H9 (cell line): ENCODE data around the gene CINP. TPM values are rescaled to one million over a fixed set of nuclear protein-coding genes. Genes with fewer than 3 reads are reported as not detected.

ENCODE experiments used
- DNase-seq: peaks from one replicate; pipeline ENCODE4 v3.0.0-alpha.2; 2017
- H2AFZ ChIP-seq: one replicate; pipeline ENCODE4 v1.6.1; 2013; ENCODE audit warnings: mild to moderate bottlenecking, low read length, control low read depth, moderate library complexity
- H2AK5ac ChIP-seq: 2 replicates; pipeline ENCODE4 v1.6.1; 2013; ENCODE audit warnings: low read length, control low read depth, mixed read lengths; ENCODE audit not compliant: insufficient read length
- H2BK120ac ChIP-seq: one replicate; pipeline ENCODE4 v1.6.1; 2013; ENCODE audit warnings: low read depth, mild to moderate bottlenecking, low read length, control low read depth, inconsistent platforms; ENCODE audit not compliant: poor library complexity, severe bottlenecking
- H2BK12ac ChIP-seq: 2 replicates; pipeline ENCODE4 v1.6.1; 2013; ENCODE audit warnings: low read length, control low read depth, mixed read lengths, low read depth; ENCODE audit not compliant: insufficient read length
- H2BK15ac ChIP-seq: 2 replicates; pipeline ENCODE4 v1.6.1; 2013; ENCODE audit warnings: low read depth, low read length, control low read depth
- H2BK20ac ChIP-seq: one replicate; pipeline ENCODE4 v1.6.1; 2013; ENCODE audit warnings: low read depth, mild to moderate bottlenecking, low read length, control low read depth, inconsistent platforms; ENCODE audit not compliant: poor library complexity, severe bottlenecking
- H2BK5ac ChIP-seq: 2 replicates; pipeline ENCODE4 v1.6.1; 2013; ENCODE audit warnings: low read length, control low read depth, mixed read lengths; ENCODE audit not compliant: insufficient read length
- H3K14ac ChIP-seq: 2 replicates; pipeline ENCODE4 v1.6.1; 2013; ENCODE audit warnings: low read length, control low read depth; ENCODE audit not compliant: insufficient read depth
- H3K18ac ChIP-seq: 2 replicates; pipeline ENCODE4 v1.6.1; 2013; ENCODE audit warnings: low read depth, mild to moderate bottlenecking, mixed read lengths, low read length, control low read depth; ENCODE audit not compliant: insufficient read length
- H3K23ac ChIP-seq: 2 replicates; pipeline ENCODE4 v1.6.1; 2013; ENCODE audit warnings: low read length, control low read depth, mixed read lengths, low read depth; ENCODE audit not compliant: insufficient read length
- H3K23me2 ChIP-seq: 2 replicates; pipeline ENCODE4 v1.6.1; 2013; ENCODE audit warnings: low read depth, mild to moderate bottlenecking, mixed read lengths, low read length, control low read depth; ENCODE audit not compliant: insufficient read length, poor library complexity, severe bottlenecking
- H3K27ac ChIP-seq: 2 replicates; pipeline ENCODE4 v1.5.1; 2013; ENCODE audit warnings: low read length, control low read depth, mixed read lengths, low read depth; ENCODE audit not compliant: insufficient read length
- H3K27me3 ChIP-seq: 2 replicates; pipeline ENCODE4 v1.6.1; 2013; ENCODE audit warnings: low read length, control low read depth, inconsistent platforms; ENCODE audit not compliant: insufficient read depth
- H3K4ac ChIP-seq: 2 replicates; pipeline ENCODE4 v1.6.1; 2013; ENCODE audit warnings: low read depth, mild to moderate bottlenecking, control low read depth, inconsistent platforms, low read length, moderate library complexity
- H3K4me1 ChIP-seq: 2 replicates; pipeline ENCODE4 v1.6.1; 2013; ENCODE audit warnings: low read length, control low read depth, inconsistent platforms; ENCODE audit not compliant: insufficient read depth
- H3K4me2 ChIP-seq: 2 replicates; pipeline ENCODE4 v1.6.1; 2013; ENCODE audit warnings: low read length, control low read depth, mixed read lengths; ENCODE audit not compliant: insufficient read length, insufficient read depth
- H3K56ac ChIP-seq: 2 replicates; pipeline ENCODE4 v1.6.1; 2013; ENCODE audit warnings: low read depth, mild to moderate bottlenecking, mixed read lengths, low read length, control low read depth; ENCODE audit not compliant: insufficient read length
- H3K79me1 ChIP-seq: 2 replicates; pipeline ENCODE4 v1.6.1; 2013; ENCODE audit warnings: low read depth, mild to moderate bottlenecking, moderate library complexity, low read length, control low read depth, inconsistent platforms; ENCODE audit not compliant: insufficient read depth, poor library complexity, severe bottlenecking
- H3K79me2 ChIP-seq: 2 replicates; pipeline ENCODE4 v1.6.1; 2013; ENCODE audit warnings: low read length, control low read depth, inconsistent platforms; ENCODE audit not compliant: insufficient read depth
- H3K9ac ChIP-seq: 2 replicates; pipeline ENCODE4 v1.6.1; 2013; ENCODE audit warnings: low read length, control low read depth, mixed read lengths; ENCODE audit not compliant: insufficient read length; ENCODE audit errors: extremely low read depth
- H3K9me3 ChIP-seq: one replicate; pipeline ENCODE4 v1.6.1; 2013; ENCODE audit warnings: low read depth, low read length, inconsistent platforms; ENCODE audit not compliant: control insufficient read depth
- H3T11ph ChIP-seq: one replicate; pipeline ENCODE4 v1.6.1; 2013; ENCODE audit warnings: mild to moderate bottlenecking, low read length, control low read depth, inconsistent platforms
- H4K20me1 ChIP-seq: one replicate; pipeline ENCODE4 v1.6.1; 2013; ENCODE audit not compliant: control insufficient read depth, insufficient read length, insufficient read depth
- H4K5ac ChIP-seq: 2 replicates; pipeline ENCODE4 v1.6.1; 2013; ENCODE audit warnings: low read depth, mild to moderate bottlenecking, mixed read lengths, low read length, control low read depth; ENCODE audit not compliant: insufficient read length
- H4K8ac ChIP-seq: replicated peaks from 2 replicates; pipeline ENCODE4 v1.6.1; 2013; ENCODE audit warnings: low read length, control low read depth, mixed read lengths, low read depth; ENCODE audit not compliant: insufficient read length
- H4K91ac ChIP-seq: 2 replicates; pipeline ENCODE4 v1.6.1; 2013; ENCODE audit warnings: low read depth, mild to moderate bottlenecking, moderate library complexity, mixed read lengths, low read length, control low read depth; ENCODE audit not compliant: insufficient read length
- H3K27ac Mint-ChIP-seq, 3 experiments: 2 replicates in 2 of 3; 3 replicates in 1 of 3; pipeline ENCODE4 v1.8.0; 2020 to 2021; ENCODE audit warnings: mixed read lengths in 3 of 3, mild to moderate bottlenecking in 1 of 3, moderate library complexity in 1 of 3
- H3K27me3 Mint-ChIP-seq: 2 replicates; pipeline ENCODE4 v1.8.0; 2021; ENCODE audit warnings: low read depth, mild to moderate bottlenecking, moderate library complexity, mixed read lengths
- H3K36me3 Mint-ChIP-seq, 3 experiments: 2 replicates in 2 of 3; 3 replicates in 1 of 3; pipeline ENCODE4 v1.8.0; 2020 to 2021; ENCODE audit warnings: low read depth in 3 of 3, mixed read lengths in 3 of 3; ENCODE audit not compliant: insufficient read depth in 1 of 3
- H3K4me1 Mint-ChIP-seq, 2 experiments: 2 replicates each; pipeline ENCODE4 v1.8.0; 2020; ENCODE audit warnings: mixed read lengths in 2 of 2
- H3K4me3 Mint-ChIP-seq, 2 experiments: 2 replicates in 1 of 2; 3 replicates in 1 of 2; pipeline ENCODE4 v1.8.0; 2020 to 2021; ENCODE audit warnings: mild to moderate bottlenecking in 2 of 2, mixed read lengths in 2 of 2, moderate library complexity in 1 of 2
- H3K9me3 Mint-ChIP-seq, 2 experiments: 2 replicates in 1 of 2; 3 replicates in 1 of 2; pipeline ENCODE4 v1.8.0; 2020; ENCODE audit warnings: mild to moderate bottlenecking in 2 of 2, mixed read lengths in 2 of 2, moderate library complexity in 1 of 2
- total RNA-seq: library from RNA; stranded (reverse); gene quantifications from 2 replicates; pipeline ENCODE4 v1.2.1, GENCODE V29; 2021
- TF ChIP-seq, protein P1 (sequence below): fragments of 200-600 bp; sonication (generic); conservative IDR thresholded peaks from 3 replicates; pipeline ENCODE4 v1.8.0; 2021; ENCODE audit warnings: antibody characterized with exemption, mild to moderate bottlenecking

CINP gene
- total RNA-seq, 1 experiment from 2014 or later = 39.5 TPM

DNA sequence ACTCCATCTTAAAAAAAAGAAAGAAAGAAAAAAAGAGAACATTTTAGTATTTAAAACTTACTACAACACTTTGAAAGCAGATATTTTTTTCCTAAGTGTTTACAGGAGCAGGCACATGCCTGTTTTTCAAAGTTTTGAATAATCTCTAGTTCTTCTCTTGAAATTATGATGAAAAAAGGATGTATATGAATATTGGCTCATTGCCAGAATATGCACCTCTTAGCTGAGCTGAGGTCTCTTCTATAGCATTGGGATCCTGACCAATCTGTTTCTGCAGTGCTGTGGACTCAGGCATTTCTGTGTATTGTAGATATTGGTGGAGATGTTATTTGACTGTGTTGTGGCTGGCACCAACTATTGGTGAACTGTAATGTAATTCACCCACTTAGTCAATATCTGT, 15.0 kb upstream of the CINP start:
- Mint-ChIP-seq H3K27ac (no peak overlapping the region), H3K4me1 (0 out of 4 replicates have a peak, but pooled peaks cover 0 to 2% of the 10 kb centered on the region in 2 experiments), H3K4me3 (no peak overlapping the region), H3K27me3 (no peaks in the 10 kb centered on the region), H3K9me3 (no peaks in the 10 kb centered on the region), H3K36me3 (peaks cover 0 to 28% (median 2%) of the 10 kb centered on the region in 3 experiments; a peak in 4 of 7 replicates)
- Histone ChIP-seq H4K8ac (no peak overlapping the region), H2BK20ac (no peak overlapping the region), H3K79me2 (no peaks in the 10 kb centered on the region), H3K4ac (no peak overlapping the region), H3K14ac (no peak overlapping the region), H3K23me2 (no peaks in the 10 kb centered on the region), H3K27me3 (no peaks in the 10 kb centered on the region), H3K56ac (no peak overlapping the region), H3K23ac (no peak overlapping the region), H3K9me3 (no peaks in the 10 kb centered on the region), H3K4me2 (no peak overlapping the region), H3T11ph (no peak overlapping the region), H3K79me1 (no peaks in the 10 kb centered on the region), H2BK12ac (no peak overlapping the region), H2BK15ac (no peak overlapping the region), H2BK5ac (no peak overlapping the region), H2AFZ (no peak overlapping the region), H4K20me1 (no peaks in the 10 kb centered on the region), H2AK5ac (no peak overlapping the region), H3K27ac (no peak overlapping the region), H2BK120ac (no peak overlapping the region), H3K4me1 (no peaks in the 10 kb centered on the region), H4K5ac (no peak overlapping the region), H3K18ac (no peak overlapping the region), H4K91ac (no peak overlapping the region), H3K9ac (no peak overlapping the region)
- no peak for DNase-seq
- TF ChIP-seq, protein P1, sequence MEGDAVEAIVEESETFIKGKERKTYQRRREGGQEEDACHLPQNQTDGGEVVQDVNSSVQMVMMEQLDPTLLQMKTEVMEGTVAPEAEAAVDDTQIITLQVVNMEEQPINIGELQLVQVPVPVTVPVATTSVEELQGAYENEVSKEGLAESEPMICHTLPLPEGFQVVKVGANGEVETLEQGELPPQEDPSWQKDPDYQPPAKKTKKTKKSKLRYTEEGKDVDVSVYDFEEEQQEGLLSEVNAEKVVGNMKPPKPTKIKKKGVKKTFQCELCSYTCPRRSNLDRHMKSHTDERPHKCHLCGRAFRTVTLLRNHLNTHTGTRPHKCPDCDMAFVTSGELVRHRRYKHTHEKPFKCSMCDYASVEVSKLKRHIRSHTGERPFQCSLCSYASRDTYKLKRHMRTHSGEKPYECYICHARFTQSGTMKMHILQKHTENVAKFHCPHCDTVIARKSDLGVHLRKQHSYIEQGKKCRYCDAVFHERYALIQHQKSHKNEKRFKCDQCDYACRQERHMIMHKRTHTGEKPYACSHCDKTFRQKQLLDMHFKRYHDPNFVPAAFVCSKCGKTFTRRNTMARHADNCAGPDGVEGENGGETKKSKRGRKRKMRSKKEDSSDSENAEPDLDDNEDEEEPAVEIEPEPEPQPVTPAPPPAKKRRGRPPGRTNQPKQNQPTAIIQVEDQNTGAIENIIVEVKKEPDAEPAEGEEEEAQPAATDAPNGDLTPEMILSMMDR = no peak
